GM12878 (cell line): ENCODE measurements around the gene CEP250. TPM values are rescaled to one million over a fixed set of nuclear protein-coding genes. Genes with fewer than 3 reads are reported as not detected.

Experiments used
- ATAC-seq: fragments of 200-7000 bp; cut with Tn5 transposase; 3 replicates; pipeline ENCODE4 v1.9.1; 2020; ENCODE audit warnings: mild to moderate bottlenecking, moderate library complexity
- BruUV-seq: library from RNA; stranded (reverse); fragments of 400-500 nt; replicated peaks from 2 replicates; lab custom pipeline; 2021; lab: Mats Ljungman, UMichigan
- CTCF ChIA-PET: fragments of 300-600 bp; sonication (Branson Sonifier 250); formaldehyde crosslinking; extraction: SDS; loops from one replicate; lab custom pipeline; 2021; ENCODE audit warnings: inconsistent platforms; lab: Yijun Ruan, JAX
- POLR2A ChIA-PET: fragments of 350-600 bp; formaldehyde crosslinking; extraction: SDS; loops from one replicate; lab custom pipeline; 2021; ENCODE audit warnings: inconsistent platforms; lab: Charles Lee
- RAD21 ChIA-PET: fragments of 300-600 bp; sonication (Branson Sonifier 250); formaldehyde crosslinking; loops from one replicate; lab custom pipeline; 2023; ENCODE audit warnings: antibody characterized with exemption; ENCODE audit not compliant: unreplicated experiment; lab: Charles Lee
- SMC1A ChIA-PET: fragments of 300-600 bp; sonication (Branson Sonifier 250); formaldehyde crosslinking; loops from one replicate; lab custom pipeline; 2023; ENCODE audit not compliant: unreplicated experiment, uncharacterized antibody; lab: Charles Lee
- DNase-seq: peaks from one replicate; pipeline ENCODE4 v3.0.0-alpha.2; 2011; ENCODE audit warnings: low read depth, low spot score
- FAIRE-seq: peaks from 3 replicates; lab custom pipeline; 2011; peaks lifted over from hg19 to GRCh38; lab: Jason Lieb, UNC
- H2AFZ ChIP-seq: 2 replicates; pipeline ENCODE4 v1.6.0; 2011; ENCODE audit warnings: low read depth, low read length, control low read depth; ENCODE audit not compliant: control insufficient read depth
- H3K27ac ChIP-seq: 2 replicates; pipeline ENCODE4 v1.5.1; 2011; ENCODE audit warnings: control low read depth; ENCODE audit not compliant: control insufficient read depth, insufficient read depth
- H3K27me3 ChIP-seq, 2 experiments: replicated peaks in 1 of 2; 2 replicates each; pipeline versions ENCODE4 v1.6.0 to v1.6.1; 2011; ENCODE audit warnings: low read length in 1 of 2; ENCODE audit not compliant: control insufficient read depth in 2 of 2, insufficient read depth in 2 of 2
- H3K36me3 ChIP-seq, 2 experiments: 2 replicates each; pipeline ENCODE4 v1.5.1; 2011; ENCODE audit warnings: low read length in 1 of 2; ENCODE audit not compliant: control insufficient read depth in 2 of 2, insufficient read depth in 2 of 2
- H3K4me1 ChIP-seq: 2 replicates; pipeline ENCODE4 v1.6.1; 2011; ENCODE audit warnings: mild to moderate bottlenecking, low read length, moderate library complexity, mixed read lengths; ENCODE audit not compliant: control insufficient read depth, insufficient read depth
- H3K4me2 ChIP-seq: 2 replicates; pipeline ENCODE4 v1.6.0; 2011; ENCODE audit warnings: control low read depth; ENCODE audit not compliant: control insufficient read depth, insufficient read depth
- H3K4me3 ChIP-seq: fragments of 200-600 bp; sonication (generic); 2 replicates; pipeline ENCODE4 v1.5.1; 2016
- H3K79me2 ChIP-seq: 2 replicates; pipeline ENCODE4 v1.6.0; 2011; ENCODE audit warnings: low read length; ENCODE audit not compliant: control insufficient read depth, insufficient read depth
- H3K9ac ChIP-seq: 2 replicates; pipeline ENCODE4 v1.8.0; 2011; ENCODE audit warnings: low read length, control low read depth, mixed read lengths; ENCODE audit not compliant: control insufficient read depth, insufficient read depth
- H3K9me3 ChIP-seq: replicated peaks from 3 replicates; pipeline ENCODE4 v1.5.1; 2011; ENCODE audit warnings: mild to moderate bottlenecking, low read length; ENCODE audit not compliant: control insufficient read depth, insufficient read depth
- H4K20me1 ChIP-seq: 2 replicates; pipeline ENCODE4 v1.6.0; 2011; ENCODE audit not compliant: control insufficient read depth, insufficient read depth
- CEBPB ChIP-seq, 2 experiments: fragments of 150-350 bp in 1 of 2; IDR thresholded peaks; 2 replicates each; pipeline ENCODE4 v1.6.1; 2012 to 2014; ENCODE audit warnings: low read depth in 2 of 2, low read length in 2 of 2, borderline replicate concordance in 1 of 2, inconsistent platforms in 1 of 2
- CTCF ChIP-seq, 3 experiments: IDR thresholded peaks in 2 of 3; conservative IDR thresholded peaks in 1 of 3; 2 replicates each; pipeline ENCODE4 v1.5.1; 2011; ENCODE audit warnings: low read depth in 3 of 3, low read length in 3 of 3, mild to moderate bottlenecking in 3 of 3, control low read depth in 2 of 3, moderate library complexity in 2 of 3, inconsistent platforms in 1 of 3, mixed read lengths in 1 of 3; ENCODE audit not compliant: control insufficient read depth in 2 of 3, insufficient read depth in 1 of 3; ENCODE audit errors: extremely low read depth in 1 of 3
- MEF2B ChIP-seq: fragments of 450-650 bp; IDR thresholded peaks from 2 replicates; pipeline ENCODE4 v1.6.1; 2018; ENCODE audit warnings: mild to moderate bottlenecking, moderate library complexity; ENCODE audit not compliant: partially characterized antibody, poor library complexity, severe bottlenecking
- PAX5 ChIP-seq: IDR thresholded peaks from 2 replicates; pipeline ENCODE4 v1.6.1; 2011; ENCODE audit warnings: low read depth, low read length, borderline replicate concordance
- POLR2A ChIP-seq: IDR thresholded peaks from 2 replicates; pipeline ENCODE4 v1.6.1; 2011; ENCODE audit warnings: low read depth, mild to moderate bottlenecking, low read length
- RAD21 ChIP-seq: IDR thresholded peaks from 2 replicates; pipeline ENCODE4 v1.6.1; 2011; ENCODE audit warnings: mild to moderate bottlenecking, low read depth, low read length, moderate library complexity; ENCODE audit not compliant: insufficient read depth
- RUNX3 ChIP-seq: IDR thresholded peaks from 2 replicates; pipeline ENCODE4 v1.6.1; 2012; ENCODE audit warnings: low read length, inconsistent platforms
- STAT1 ChIP-seq: fragments of 450-650 bp; conservative IDR thresholded peaks from 2 replicates; pipeline ENCODE4 v1.6.1; 2014; ENCODE audit warnings: antibody characterized with exemption, mild to moderate bottlenecking
- YY1 ChIP-seq: IDR thresholded peaks from 2 replicates; pipeline ENCODE4 v1.6.1; 2011; ENCODE audit warnings: low read depth, mild to moderate bottlenecking, low read length
- ZNF687 ChIP-seq: fragments of 450-650 bp; IDR thresholded peaks from 2 replicates; pipeline ENCODE4 v1.6.1; 2017; ENCODE audit warnings: mild to moderate bottlenecking, moderate library complexity
- WGBS: methylation state at CpG from one replicate; pipeline ENCODE4 v1.1.6; 2016; ENCODE audit warnings: low lambda C conversion rate; ENCODE audit not compliant: insufficient replicate concordance, insufficient coverage; ENCODE audit errors: missing lambda C conversion rate; 5-methylcytosine and 5-hydroxymethylcytosine counted together
- in situ Hi-C: fragments of 300-500 bp; cut with MboI; formaldehyde crosslinking; loops from 9 replicates; pipeline ENCODE4 v1.14.3; 2018; ENCODE audit warnings: mixed read lengths
- intact Hi-C: fragments of 100-400 bp; cut with micrococcal nuclease; formaldehyde crosslinking; loops from one replicate; pipeline ENCODE4 v1.14.2; 2022; ENCODE audit not compliant: unreplicated experiment
- polyA plus RNA-seq, 11 experiments: library from polyadenylated mRNA; depleted of rRNA in 4 of 11; unstranded in 6 of 11; stranded (reverse) in 5 of 11; fragments of >200 nt; fragmentation: Nextera tagmentation in 4 of 11; fragmentation: Illumina TruSeq in 1 of 11; extraction: Ambion mirVana in 4 of 11; extraction: Trizol in 1 of 11; gene quantifications; 1 replicate in 1 of 11; 2 replicates in 10 of 11; pipeline versions ENCODE4 v1.2.1 to v1.2.3, GENCODE V29; 2011 to 2016; ENCODE audit warnings: inconsistent platforms in 2 of 11, missing spikeins in 2 of 11, low read depth in 1 of 11
- total RNA-seq, 4 experiments: library from RNA; depleted of rRNA in 3 of 4; stranded (reverse); fragments of >200 nt in 3 of 4; fragmentation: Illumina TruSeq in 1 of 4; extraction: Trizol in 1 of 4; gene quantifications; 2 replicates each; pipeline versions ENCODE4 v1.2.1 to v1.2.3, GENCODE V29; 2013 to 2021

CEP250 gene
- total and polyA plus RNA-seq, 10 of the 15 experiments (the other 5 are each of a cell fraction or from before 2014, with no cell fraction given): 2.4 to 41.6 (median 25.7) TPM

- in situ Hi-C loops: no loop called here
- H3K4me1 ChIP-seq: peaks cover 3% of the 10 kb centered on the region; the same call in 1 of the 2 replicates
- H3K79me2 ChIP-seq: no peaks in the 10 kb centered on the region
- POLR2A ChIA-PET: interaction anchor here (0.5 to 0.9 kb wide), 3 partner anchors 23 to 258 kb away, joined by 3 to 5 read pairs (median 3); partner anchors contain the start of gene CEP250
- DNase-seq: no peak
- BruUV-seq: no TSS peak
- H4K20me1 ChIP-seq: peaks cover 4% of the 10 kb centered on the region; the same call in 1 of the 2 replicates
- peak; percentile 46; the same call in 2 of the 3 replicates for ATAC-seq
- H3K9me3 ChIP-seq: no peaks in the 10 kb centered on the region
- SMC1A ChIA-PET: interaction anchor here (0.8 to 1.9 kb wide), 4 partner anchors 9 to 20 kb away, joined by 3 to 6 read pairs (median 4); no protein-coding TSS in a partner anchor
- no peak overlapping the region for H3K4me2 ChIP-seq
- H3K36me3 ChIP-seq: peaks cover 7 to 26% of the 10 kb centered on the region in 2 experiments; a peak in 3 of 4 replicates
- H3K27ac ChIP-seq: no peak overlapping the region
- TF ChIP-seq STAT1: no peak
- no peak for TF ChIP-seq CEBPB (IDR thresholded peaks at IDR 0.05; ENCODE audit: borderline replicate concordance in 1 of 2, low read depth in 2 of 2, low read length in 2 of 2)
- peak; percentile 59 for TF ChIP-seq MEF2B
- TF ChIP-seq POLR2A: peak; percentile 24; the same call in 1 of the 2 replicates
- TF ChIP-seq YY1: no peak
- TF ChIP-seq ZNF687: no peak
- TF ChIP-seq RAD21: peak; percentile 63
- peak; percentile 78; the same call in 1 of the 2 replicates for TF ChIP-seq PAX5
- TF ChIP-seq RUNX3: peak; percentile 47
- peak; percentile 35 to 53 (median 49) for TF ChIP-seq CTCF (IDR thresholded peaks at IDR 0.05 in 2 of 3, conservative IDR thresholded peaks at IDR 0.05 in 1 of 3; ENCODE audit: control insufficient read depth in 2 of 3, extremely low read depth in 1 of 3, insufficient read depth in 1 of 3, low read depth in 3 of 3, low read length in 3 of 3)
- TF ChIP-seq, all 136 proteins: peak for 6
- Histone ChIP-seq H3K9ac (no peak overlapping the region), H3K27me3 (no peaks in the 10 kb centered on the region), H3K4me3 (no peak overlapping the region), H2AFZ (no peak overlapping the region)
- ChIA-PET CTCF (interaction anchor here (1.1 to 1.5 kb wide), 5 partner anchors 9 to 406 kb away, joined by 3 to 6 read pairs (median 4); no protein-coding TSS in a partner anchor), RAD21 (interaction anchor here (0.8 kb wide), 2 partner anchors 12 to 16 kb away, joined by 3 to 4 read pairs; no protein-coding TSS in a partner anchor)
- FAIRE-seq: no peak
- intact Hi-C loops: no loop called here
- WGBS: 88% methylated on average over 16 of the region's 16 CpGs
These were observed 23.5 kb downstream of the CEP250 start for GRCh38 chr20:35478804-35479472.
